ENCODE results near the gene PCDH9.

Gene PCDH9

GRCh38 chr13:67008075-67008668, 222.0 kb downstream of the PCDH9 start:
- H3K4me3 ChIP-seq (ENCODE audit: low read depth, low read length), result no peak overlapping the region
- TF ChIP-seq, protein P1, sequence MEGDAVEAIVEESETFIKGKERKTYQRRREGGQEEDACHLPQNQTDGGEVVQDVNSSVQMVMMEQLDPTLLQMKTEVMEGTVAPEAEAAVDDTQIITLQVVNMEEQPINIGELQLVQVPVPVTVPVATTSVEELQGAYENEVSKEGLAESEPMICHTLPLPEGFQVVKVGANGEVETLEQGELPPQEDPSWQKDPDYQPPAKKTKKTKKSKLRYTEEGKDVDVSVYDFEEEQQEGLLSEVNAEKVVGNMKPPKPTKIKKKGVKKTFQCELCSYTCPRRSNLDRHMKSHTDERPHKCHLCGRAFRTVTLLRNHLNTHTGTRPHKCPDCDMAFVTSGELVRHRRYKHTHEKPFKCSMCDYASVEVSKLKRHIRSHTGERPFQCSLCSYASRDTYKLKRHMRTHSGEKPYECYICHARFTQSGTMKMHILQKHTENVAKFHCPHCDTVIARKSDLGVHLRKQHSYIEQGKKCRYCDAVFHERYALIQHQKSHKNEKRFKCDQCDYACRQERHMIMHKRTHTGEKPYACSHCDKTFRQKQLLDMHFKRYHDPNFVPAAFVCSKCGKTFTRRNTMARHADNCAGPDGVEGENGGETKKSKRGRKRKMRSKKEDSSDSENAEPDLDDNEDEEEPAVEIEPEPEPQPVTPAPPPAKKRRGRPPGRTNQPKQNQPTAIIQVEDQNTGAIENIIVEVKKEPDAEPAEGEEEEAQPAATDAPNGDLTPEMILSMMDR (IDR thresholded peaks at IDR 0.05; ENCODE audit: borderline replicate concordance, insufficient read depth, low read depth, low read length), result no peak

- TF ChIP-seq, protein P1 (IDR thresholded peaks at IDR 0.05; ENCODE audit: borderline replicate concordance, insufficient read depth, low read depth, low read length), result no peak
- H3K4me3 ChIP-seq (ENCODE audit: low read depth, low read length), result no peak overlapping the region
Observed at GRCh38 chr13:67004511-67004910, 225.6 kb downstream of the PCDH9 start.

DNA sequence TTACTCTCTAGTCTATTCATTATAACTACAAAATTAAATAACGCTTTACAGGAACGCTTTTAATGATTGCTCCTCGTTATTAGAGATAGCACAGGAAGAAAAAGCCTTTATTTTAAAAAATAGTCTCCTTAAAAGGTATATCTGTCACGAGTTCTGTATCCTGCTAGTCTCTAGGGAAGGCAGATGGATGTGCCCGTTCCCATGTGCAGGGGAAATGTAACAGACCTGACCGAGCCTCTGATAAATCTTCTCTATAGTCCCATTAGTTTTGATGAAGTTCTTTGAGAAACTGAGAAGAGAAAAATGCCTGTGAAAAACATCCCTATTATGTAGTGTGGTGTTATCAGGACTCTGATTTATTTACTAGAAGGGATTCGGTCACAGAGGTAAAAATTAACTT, 226.4 kb downstream of the PCDH9 start:
- TF ChIP-seq, protein P1 (IDR thresholded peaks at IDR 0.05; ENCODE audit: borderline replicate concordance, insufficient read depth, low read depth, low read length), result no peak
- no peak overlapping the region for H3K4me3 ChIP-seq (ENCODE audit: low read depth, low read length)

DNA sequence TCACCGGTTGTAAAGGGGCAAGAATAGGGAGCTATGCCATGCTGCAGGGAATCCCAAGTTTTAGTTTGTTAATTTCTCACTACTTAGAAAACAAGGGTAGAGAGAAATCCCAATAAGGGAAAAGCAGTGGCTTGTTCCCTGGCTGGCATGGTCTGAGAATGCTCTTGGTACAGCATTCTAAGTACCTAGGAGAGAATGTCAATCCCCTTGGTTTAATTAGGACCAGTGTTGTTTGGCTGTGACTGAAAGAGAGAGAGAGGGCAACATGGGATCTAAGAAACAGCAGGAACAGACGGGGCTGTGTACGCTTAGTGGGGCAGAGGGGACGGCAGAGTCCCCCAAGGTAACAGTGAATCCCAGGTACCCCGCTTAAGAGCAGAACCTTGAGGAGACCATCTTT, 228.8 kb downstream of the PCDH9 start:
- H3K4me3 ChIP-seq (ENCODE audit: low read depth, low read length), result no peak overlapping the region

DNA sequence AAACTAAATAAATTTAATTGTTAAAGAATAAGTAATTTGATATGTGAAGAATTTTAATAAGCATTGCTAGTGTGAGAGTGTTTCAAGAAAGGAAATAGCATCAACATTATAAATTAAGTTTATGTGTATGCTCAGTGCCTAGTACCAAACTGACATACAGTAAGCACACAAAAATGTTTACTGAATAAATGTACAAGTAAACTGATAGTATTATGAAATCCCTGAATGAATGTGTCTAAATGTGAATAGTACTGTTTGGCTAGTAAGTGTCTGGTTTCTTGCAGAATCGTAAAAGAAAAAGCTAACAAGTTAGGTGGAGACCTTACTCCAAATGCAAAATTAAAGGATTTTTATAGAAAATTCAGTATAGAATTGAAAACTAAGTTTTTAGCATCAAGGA, 233.6 kb downstream of the PCDH9 start:
- TF ChIP-seq, protein P1 (IDR thresholded peaks at IDR 0.05; ENCODE audit: borderline replicate concordance, insufficient read depth, low read depth, low read length), result no peak
- H3K4me3 ChIP-seq (ENCODE audit: low read depth, low read length), result no peak overlapping the region

More for the DNA sequence above, 228.8 kb downstream of the PCDH9 start:
- TF ChIP-seq, protein P1 (IDR thresholded peaks at IDR 0.05; ENCODE audit: borderline replicate concordance, insufficient read depth, low read depth, low read length), result no peak

- TF ChIP-seq, protein P1 (IDR thresholded peaks at IDR 0.05; ENCODE audit: borderline replicate concordance, insufficient read depth, low read depth, low read length), result no peak
- H3K4me3 ChIP-seq (ENCODE audit: low read depth, low read length), result no peak overlapping the region
Observed at GRCh38 chr13:66995203-66995611, 234.9 kb downstream of the PCDH9 start.

GRCh38 chr13:66994517-66995202, 235.5 kb downstream of the PCDH9 start:
- no peak overlapping the region for H3K4me3 ChIP-seq (ENCODE audit: low read depth, low read length)

More at GRCh38 chr13:66994517-66995202, 235.5 kb downstream of the PCDH9 start:
- TF ChIP-seq, protein P1 (IDR thresholded peaks at IDR 0.05; ENCODE audit: borderline replicate concordance, insufficient read depth, low read depth, low read length), result no peak
